Dedifferentiated amniotic fluid mesenchymal stem cell (primary cell): ENCODE measurements around the gene CDC42SE2.
"Not testable (repeated sequence)": the region's sequence is repeated elsewhere in the genome, so short reads cannot be mapped to it uniquely, and the experiment has no call there.

Source experiments
- DNase-seq: peaks from one replicate; pipeline ENCODE4 v3.0.0-alpha.2; 2016; ENCODE audit errors: extremely low spot score

Gene CDC42SE2

GRCh38 chr5:131389869-131390265 lies 126.0 kb downstream of the CDC42SE2 start:
- DNase-seq = no peak

GRCh38 chr5:131392466-131393095 lies 128.7 kb downstream of the CDC42SE2 start:
- DNase-seq = no peak

GRCh38 chr5:131393498-131393968 lies 129.7 kb downstream of the CDC42SE2 start:
- DNase-seq = no peak

DNA sequence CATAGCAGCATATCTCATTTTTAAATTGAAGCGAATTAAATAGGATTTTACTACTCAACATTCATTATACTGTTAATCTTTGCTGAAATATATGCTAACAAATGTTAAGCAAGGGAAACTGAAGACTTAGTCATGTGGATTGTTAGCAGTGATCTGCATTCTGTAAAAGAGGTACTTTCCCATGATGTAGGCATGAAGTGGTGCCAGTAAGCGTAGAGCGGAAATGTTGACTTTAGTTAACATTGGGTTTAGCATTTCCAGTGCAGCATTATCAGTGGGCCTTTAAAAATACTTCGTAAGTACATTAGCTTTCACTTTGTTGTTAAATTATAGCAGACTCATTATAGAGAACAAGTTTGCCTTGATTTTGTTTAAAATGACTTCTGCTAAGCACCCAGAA lies 130.3 kb downstream of the CDC42SE2 start:
- no peak for DNase-seq

- DNase-seq = no peak
Measured at GRCh38 chr5:131396015-131396414, 132.2 kb downstream of the CDC42SE2 start.

DNA sequence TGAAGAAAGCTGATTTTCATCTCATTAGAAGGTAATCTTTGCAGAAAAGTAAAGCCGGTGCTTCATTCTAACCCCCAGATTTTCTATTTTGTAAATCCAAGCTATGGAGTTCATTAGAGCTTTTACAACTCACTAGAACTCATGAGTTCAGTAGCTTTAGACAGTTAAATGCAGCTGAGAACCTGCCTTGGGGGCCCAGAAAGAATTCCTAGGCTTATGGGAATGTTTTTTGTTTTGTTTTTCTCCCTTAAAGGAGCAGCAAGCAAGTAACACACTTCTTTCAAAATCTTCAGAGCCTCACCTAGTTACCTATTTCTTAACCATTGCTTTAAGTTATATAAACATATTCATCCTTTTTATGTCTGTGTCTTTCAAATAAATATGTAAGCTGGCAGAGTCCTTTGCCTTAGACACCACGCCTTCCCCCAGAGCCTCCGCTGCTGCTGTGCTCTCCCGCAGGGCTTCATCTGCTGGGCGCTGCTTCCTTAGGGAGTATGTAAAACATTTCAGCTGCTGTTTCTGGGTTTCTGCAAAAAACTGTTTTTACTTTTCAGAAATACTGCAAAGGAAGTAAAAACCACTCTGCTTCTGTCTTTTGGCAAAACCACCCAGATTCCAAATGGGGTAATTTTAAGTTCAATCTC lies 132.9 kb downstream of the CDC42SE2 start:
- DNase-seq = no peak

- not testable (repeated sequence) for DNase-seq
Measured at GRCh38 chr5:131399007-131399406, 135.2 kb downstream of the CDC42SE2 start.

DNA sequence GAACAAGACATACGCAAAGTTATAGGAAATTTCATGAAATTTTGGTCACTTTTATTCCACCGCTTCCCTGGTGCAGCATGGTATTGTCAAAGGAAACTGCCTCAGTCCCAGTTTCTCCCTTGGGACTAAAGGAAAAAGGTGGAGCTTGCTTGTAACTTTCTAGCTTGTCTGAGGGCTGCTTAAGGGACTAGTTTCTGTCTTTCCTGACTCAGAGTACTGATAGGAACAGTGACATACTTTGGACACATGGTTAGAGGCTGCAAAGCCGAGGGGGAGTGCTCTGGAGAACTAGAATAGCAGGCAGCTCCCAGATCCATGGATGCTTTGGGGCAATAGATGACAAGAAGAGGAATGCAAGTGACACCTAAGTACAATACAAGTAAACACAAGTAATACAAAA lies 136.7 kb downstream of the CDC42SE2 start:
- DNase-seq = no peak

DNA sequence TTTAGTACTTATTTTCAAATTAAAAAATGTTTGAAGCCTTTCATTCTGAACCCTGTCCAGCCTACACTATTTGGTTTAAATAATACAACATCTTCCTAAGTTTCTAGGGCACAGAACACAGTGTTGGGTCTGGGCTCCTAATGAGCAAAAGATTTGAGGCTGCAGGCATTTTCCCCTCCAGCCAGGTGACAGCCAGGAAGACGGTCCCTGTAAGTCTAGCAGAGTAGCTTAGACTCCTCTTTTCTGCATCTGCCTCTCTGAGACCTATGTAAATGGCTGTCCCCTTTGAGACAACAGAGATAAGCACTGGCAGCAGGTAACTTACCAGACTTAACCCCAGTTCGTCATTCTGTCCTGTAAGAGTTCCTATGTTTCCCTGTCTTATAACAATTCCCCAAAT lies 141.8 kb downstream of the CDC42SE2 start:
- no peak for DNase-seq

GRCh38 chr5:131406076-131406475 lies 142.2 kb downstream of the CDC42SE2 start:
- no peak for DNase-seq

- no peak for DNase-seq
Measured at GRCh38 chr5:131406975-131407638, 143.3 kb downstream of the CDC42SE2 start.

- no peak for DNase-seq
Measured at GRCh38 chr5:131413605-131414559, 150.0 kb downstream of the CDC42SE2 start.

DNA sequence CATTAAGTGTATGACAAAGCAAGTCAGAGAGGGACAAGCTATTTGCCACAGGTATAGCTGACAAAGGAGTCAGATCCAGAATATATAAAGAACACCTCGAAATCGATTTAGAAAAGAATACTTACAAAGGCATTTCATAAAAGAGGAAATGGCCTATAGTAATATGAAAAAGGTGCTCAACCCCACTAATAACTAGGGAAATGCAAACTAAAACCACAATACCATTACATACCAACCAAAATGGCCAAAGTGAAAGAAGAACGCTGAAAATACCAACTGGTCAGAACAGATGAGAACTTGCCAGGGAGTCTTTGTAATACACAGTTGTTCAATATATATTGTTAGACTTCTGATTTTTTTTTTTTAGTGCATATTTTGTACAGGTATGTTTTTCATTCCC lies 152.9 kb downstream of the CDC42SE2 start:
- no peak for DNase-seq

DNA sequence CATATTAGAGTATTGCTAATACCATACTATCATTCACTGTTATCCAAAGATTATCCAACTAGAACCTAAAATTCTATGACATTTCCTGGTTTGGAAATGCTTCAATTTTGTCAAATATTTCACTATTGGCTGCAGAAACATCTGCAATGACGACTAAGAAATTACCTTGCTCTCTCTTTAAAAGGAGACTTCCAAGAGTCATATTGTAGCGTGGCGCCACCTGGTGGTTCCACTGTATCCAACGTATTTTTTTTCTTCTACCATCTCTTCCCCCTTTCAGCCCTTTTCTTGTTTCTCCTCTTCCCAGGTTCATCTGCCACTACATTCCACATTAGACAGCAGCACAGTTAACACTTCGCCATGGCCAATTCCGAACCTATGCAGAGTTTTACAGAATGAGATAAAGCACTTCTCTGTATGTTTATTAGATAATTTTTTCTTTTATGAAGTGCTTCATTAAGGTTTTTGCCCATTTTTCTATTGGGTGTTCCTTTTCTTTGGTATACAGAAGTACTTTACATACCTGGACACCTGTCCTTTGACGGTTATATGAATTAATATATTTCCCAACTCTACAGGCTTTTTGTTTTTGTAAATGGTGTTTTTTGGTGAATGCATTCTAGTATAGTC lies 153.5 kb downstream of the CDC42SE2 start:
- peak; percentile 73 for DNase-seq

- DNase-seq = no peak
Measured at GRCh38 chr5:131418846-131419245, 155.0 kb downstream of the CDC42SE2 start.

- no peak for DNase-seq
Measured at GRCh38 chr5:131419877-131420276, 156.0 kb downstream of the CDC42SE2 start.

GRCh38 chr5:131423056-131423455 lies 159.2 kb downstream of the CDC42SE2 start:
- DNase-seq = no peak

DNA sequence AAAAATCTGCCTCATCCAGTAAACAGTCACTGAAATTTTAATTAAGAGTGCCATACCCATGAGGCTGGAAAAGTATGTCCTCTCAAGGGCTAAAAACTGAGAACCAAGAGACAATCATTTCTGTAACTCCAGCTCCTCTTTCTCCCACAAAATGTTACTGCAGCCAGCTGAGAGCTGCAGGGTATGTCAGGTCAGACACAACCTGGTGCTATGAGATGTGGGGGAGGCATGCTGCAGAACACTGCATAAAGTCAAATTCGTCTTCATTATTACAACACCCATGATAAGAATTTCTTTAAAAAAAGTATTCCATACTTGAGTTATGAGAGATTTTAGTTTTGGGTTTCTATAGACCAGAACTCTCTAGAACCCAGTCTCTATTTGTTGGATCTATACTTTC lies 162.2 kb downstream of the CDC42SE2 start:
- no peak for DNase-seq

DNA sequence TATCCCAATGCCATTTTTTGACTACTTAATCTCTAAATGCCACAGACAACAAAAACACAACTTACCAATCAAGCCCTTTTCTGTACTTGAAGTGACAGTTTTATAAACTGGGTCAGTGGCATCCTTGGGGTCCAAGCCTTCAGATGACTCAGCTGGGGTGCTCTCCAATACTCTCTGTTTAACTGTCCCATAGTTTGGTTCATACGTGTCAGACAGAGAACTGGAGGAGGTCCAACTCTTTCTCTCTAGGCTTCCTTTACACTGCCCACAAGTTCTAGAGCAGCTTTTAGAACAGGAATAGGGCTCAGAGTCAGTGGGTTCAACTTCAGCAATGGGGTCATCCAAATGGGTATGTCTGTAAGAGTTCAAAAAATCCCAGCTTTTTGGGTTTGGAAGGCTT lies 166.9 kb downstream of the CDC42SE2 start:
- DNase-seq = no peak

- no peak for DNase-seq
Measured at GRCh38 chr5:131431794-131432193, 167.9 kb downstream of the CDC42SE2 start.

GRCh38 chr5:131433109-131433508 lies 169.3 kb downstream of the CDC42SE2 start:
- no peak for DNase-seq
